KBM-7 (cell line): ENCODE results near the gene ZDHHC16.

Experiments used
- DNase-seq: peaks from one replicate; pipeline ENCODE4 v3.0.0-alpha.2; 2015
- in situ Hi-C: fragments of 300-500 bp; cut with MboI; formaldehyde crosslinking; loops from 2 replicates; pipeline ENCODE4 v1.14.3; 2020; ENCODE audit warnings: low sequenced_read_pairs, low pct_unique_long_range_greater_than_20kb, mixed read lengths

ZDHHC16 gene

GRCh38 chr10:97427571-97428179 lies 18.3 kb upstream of the ZDHHC16 start:
- in situ Hi-C loops = no loop called here
- DNase-seq = no peak

GRCh38 chr10:97428572-97428981 lies 17.4 kb upstream of the ZDHHC16 start:
- in situ Hi-C loops = no loop called here
- DNase-seq = peak; percentile 44

- DNase-seq = no peak
Observed at GRCh38 chr10:97434055-97434454, 11.9 kb upstream of the ZDHHC16 start.

GRCh38 chr10:97434557-97434956 lies 11.4 kb upstream of the ZDHHC16 start:
- in situ Hi-C loops = no loop called here

More at GRCh38 chr10:97434055-97434454, 11.9 kb upstream of the ZDHHC16 start:
- in situ Hi-C loops = no loop called here

GRCh38 chr10:97435211-97435610 lies 10.8 kb upstream of the ZDHHC16 start:
- in situ Hi-C loops = no loop called here
- no peak for DNase-seq

More at GRCh38 chr10:97434557-97434956, 11.4 kb upstream of the ZDHHC16 start:
- no peak for DNase-seq

- in situ Hi-C loops = no loop called here
- no peak for DNase-seq
Observed at GRCh38 chr10:97442277-97442676, 3.7 kb upstream of the ZDHHC16 start.

GRCh38 chr10:97444212-97444611 lies 1.8 kb upstream of the ZDHHC16 start:
- in situ Hi-C loops = no loop called here

GRCh38 chr10:97445357-97445721 lies 636 bp upstream of the ZDHHC16 start:
- DNase-seq = no peak
- in situ Hi-C loops = no loop called here

More at GRCh38 chr10:97444212-97444611, 1.8 kb upstream of the ZDHHC16 start:
- DNase-seq = no peak

GRCh38 chr10:97450828-97451227 lies 4.9 kb downstream of the ZDHHC16 start:
- in situ Hi-C loops = no loop called here
- no peak for DNase-seq

GRCh38 chr10:97451605-97452004 lies 5.6 kb downstream of the ZDHHC16 start:
- DNase-seq = no peak
- in situ Hi-C loops = no loop called here

- DNase-seq = no peak
- in situ Hi-C loops = no loop called here
Observed at GRCh38 chr10:97452352-97452751, 6.4 kb downstream of the ZDHHC16 start.

GRCh38 chr10:97454330-97455036 lies 8.5 kb downstream of the ZDHHC16 start:
- in situ Hi-C loops = no loop called here
- no peak for DNase-seq

- no peak for DNase-seq
- in situ Hi-C loops = no loop called here
Observed at GRCh38 chr10:97456034-97456685, 10.2 kb downstream of the ZDHHC16 start.

GRCh38 chr10:97456686-97457065 lies 10.7 kb downstream of the ZDHHC16 start:
- in situ Hi-C loops = no loop called here
- DNase-seq = no peak

GRCh38 chr10:97459111-97459510 lies 13.1 kb downstream of the ZDHHC16 start:
- DNase-seq = no peak

GRCh38 chr10:97459933-97460332 lies 14.0 kb downstream of the ZDHHC16 start:
- DNase-seq = no peak
- in situ Hi-C loops = no loop called here

More at GRCh38 chr10:97459111-97459510, 13.1 kb downstream of the ZDHHC16 start:
- in situ Hi-C loops = no loop called here

- DNase-seq = no peak
- in situ Hi-C loops = no loop called here
Observed at GRCh38 chr10:97462309-97462708, 16.3 kb downstream of the ZDHHC16 start.

- in situ Hi-C loops = no loop called here
- peak; percentile 75 for DNase-seq
Observed at GRCh38 chr10:97463363-97464132, 17.6 kb downstream of the ZDHHC16 start.

GRCh38 chr10:97464226-97464625 lies 18.3 kb downstream of the ZDHHC16 start:
- in situ Hi-C loops = no loop called here
- no peak for DNase-seq

GRCh38 chr10:97465982-97466381 lies 20.0 kb downstream of the ZDHHC16 start:
- in situ Hi-C loops = no loop called here
- DNase-seq = no peak
